ENCODE results near the gene ADGRB3. TPM values are rescaled to one million over a fixed set of nuclear protein-coding genes. Genes with fewer than 3 reads are reported as not detected.
"Not testable (repeated sequence)": the region's sequence is repeated elsewhere in the genome, so short reads cannot be mapped to it uniquely, and the experiment has no call there.

ADGRB3 gene
- total and polyA plus RNA-seq, 2 donors (not counting 1 experiment from before 2014, with no cell fraction given), result not detected

DNA sequence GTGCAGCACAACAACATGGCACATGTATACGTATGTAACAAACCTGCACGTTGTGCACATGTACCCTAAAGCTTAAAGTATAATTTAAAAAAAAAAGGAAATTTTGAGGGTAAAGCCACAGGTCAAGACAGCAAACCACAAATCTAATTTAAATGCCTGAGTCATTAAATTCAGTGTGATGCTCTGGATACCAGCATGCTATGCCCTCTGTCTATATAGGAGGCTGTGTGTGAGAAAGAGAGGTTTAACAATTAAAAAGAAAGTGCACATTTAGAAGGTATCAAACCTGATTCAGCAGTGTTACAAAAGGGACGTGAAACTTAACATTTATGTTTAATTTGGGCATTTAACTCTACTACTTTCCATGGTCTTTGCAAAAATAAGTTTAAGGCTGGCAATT is 276.3 kb downstream of the ADGRB3 start:
- Histone ChIP-seq H3K4me2 (replicated peaks; ENCODE audit: low read depth, low read length, poor library complexity, severe bottlenecking) (no peak overlapping the region), H3K27me3 (replicated peaks in 1 of 4; ENCODE audit: control extremely low read depth in 1 of 4, control insufficient read depth in 3 of 4, insufficient read depth in 4 of 4, low read length in 3 of 4) (no peaks in the 10 kb centered on the region), H3K4me1 (ENCODE audit: control insufficient read depth in 2 of 2, insufficient read depth in 2 of 2, low read length in 2 of 2) (no peaks in the 10 kb centered on the region), H4K20me1 (ENCODE audit: control insufficient read depth, insufficient read depth, low read length, poor library complexity, severe bottlenecking) (no peaks in the 10 kb centered on the region), H3K27ac (ENCODE audit: low read length in 2 of 2) (no peak overlapping the region), H3K9ac (ENCODE audit: low read length) (no peak overlapping the region), H3K79me2 (ENCODE audit: control insufficient read depth, insufficient read depth, low read length) (no peaks in the 10 kb centered on the region), H3K9me3 (ENCODE audit: control extremely low read depth in 1 of 3, control insufficient read depth in 2 of 3, insufficient read depth in 1 of 3, low read length in 2 of 3) (peaks cover 0 to 5% (median 0%) of the 10 kb centered on the region in 3 donors), H2AFZ (ENCODE audit: insufficient read depth, low read depth, low read length, poor library complexity, severe bottlenecking) (no peak overlapping the region), H3K36me3 (replicated peaks in 1 of 2; ENCODE audit: control extremely low read depth in 1 of 2, control insufficient read depth in 1 of 2, extremely low read depth in 1 of 2, insufficient read depth in 2 of 2, low read length in 1 of 2) (no peaks in the 10 kb centered on the region), H3K4me3 (ENCODE audit: control extremely low read depth in 1 of 5, extremely low read depth in 1 of 5, insufficient read depth in 1 of 5, low read depth in 2 of 5, low read length in 4 of 5) (no peak overlapping the region)
- no peaks in the 10 kb centered on the region for H3K4me1 Mint-ChIP-seq
- no CpG with 5 or more reads among the region's 3 CpGs for WGBS (ENCODE audit: insufficient coverage)
- intact Hi-C loops (cut with micrococcal nuclease), result no loop called here
- no peak overlapping the region for H3K4me3 Mint-ChIP-seq
- no peaks in the 10 kb centered on the region for H3K9me3 Mint-ChIP-seq (ENCODE audit: insufficient read depth)
- TF ChIP-seq EZH2 (IDR thresholded peaks at IDR 0.05; ENCODE audit: borderline replicate concordance, insufficient read depth, low read depth, low read length, poor library complexity, severe bottlenecking), result no peak
- TF ChIP-seq CTCF (IDR thresholded peaks at IDR 0.05), result no peak
- no peaks in the 10 kb centered on the region for H3K27me3 Mint-ChIP-seq
- CTCF ChIA-PET, result no interaction called here
- no peak overlapping the region for H3K27ac Mint-ChIP-seq
- ATAC-seq (ENCODE audit: low read depth), result no peak
- no peak for DNase-seq
- POLR2A ChIA-PET, result no interaction called here

DNA sequence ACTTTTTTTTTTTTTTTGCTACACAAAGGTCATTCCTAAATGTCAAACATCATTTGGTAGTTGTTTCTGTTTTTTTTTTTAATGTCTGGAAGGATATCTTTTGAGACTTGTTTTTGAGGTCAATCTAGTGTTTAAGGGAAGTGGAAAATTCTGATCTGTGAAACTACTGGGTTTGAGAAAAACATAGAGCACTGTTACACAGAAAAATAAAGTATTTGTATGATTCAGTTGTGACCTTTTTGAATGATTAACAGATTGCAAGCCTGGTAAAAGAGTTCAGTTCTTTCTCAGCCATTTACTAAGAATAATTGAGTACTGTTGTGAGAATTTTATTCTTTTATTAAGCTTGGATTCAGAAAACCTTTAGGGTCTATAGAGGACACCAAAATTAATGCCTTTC is 276.7 kb downstream of the ADGRB3 start:
- TF ChIP-seq EZH2 (IDR thresholded peaks at IDR 0.05; ENCODE audit: borderline replicate concordance, insufficient read depth, low read depth, low read length, poor library complexity, severe bottlenecking), result no peak
- TF ChIP-seq CTCF (IDR thresholded peaks at IDR 0.05), result no peak
- POLR2A ChIA-PET, result no interaction called here
- H3K9me3 Mint-ChIP-seq (ENCODE audit: insufficient read depth), result no peaks in the 10 kb centered on the region
- H3K27ac Mint-ChIP-seq, result no peak overlapping the region
- no peaks in the 10 kb centered on the region for H3K79me2 ChIP-seq (ENCODE audit: control insufficient read depth, insufficient read depth, low read length)
- intact Hi-C loops (cut with micrococcal nuclease), result no loop called here
- H3K4me2 ChIP-seq (replicated peaks; ENCODE audit: low read depth, low read length, poor library complexity, severe bottlenecking), result no peak overlapping the region
- no peaks in the 10 kb centered on the region for H3K4me1 ChIP-seq (ENCODE audit: control insufficient read depth in 2 of 2, insufficient read depth in 2 of 2, low read length in 2 of 2)
- H3K36me3 ChIP-seq (replicated peaks in 1 of 2; ENCODE audit: control extremely low read depth in 1 of 2, control insufficient read depth in 1 of 2, extremely low read depth in 1 of 2, insufficient read depth in 2 of 2, low read length in 1 of 2), result no peaks in the 10 kb centered on the region
- H3K27me3 Mint-ChIP-seq, result no peaks in the 10 kb centered on the region
- H3K27ac ChIP-seq (ENCODE audit: low read length in 2 of 2), result no peak overlapping the region
- no peaks in the 10 kb centered on the region for H4K20me1 ChIP-seq (ENCODE audit: control insufficient read depth, insufficient read depth, low read length, poor library complexity, severe bottlenecking)
- H3K4me3 Mint-ChIP-seq, result no peak overlapping the region
- CTCF ChIA-PET, result no interaction called here
- no peak overlapping the region for H3K9ac ChIP-seq (ENCODE audit: low read length)
- H3K27me3 ChIP-seq (replicated peaks in 1 of 4; ENCODE audit: control extremely low read depth in 1 of 4, control insufficient read depth in 3 of 4, insufficient read depth in 4 of 4, low read length in 3 of 4), result no peaks in the 10 kb centered on the region
- H3K4me3 ChIP-seq (ENCODE audit: control extremely low read depth in 1 of 5, extremely low read depth in 1 of 5, insufficient read depth in 1 of 5, low read depth in 2 of 5, low read length in 4 of 5), result no peak overlapping the region
- DNase-seq (no peak), ATAC-seq (ENCODE audit: low read depth) (no peak)
- H3K9me3 ChIP-seq (ENCODE audit: control extremely low read depth in 1 of 3, control insufficient read depth in 2 of 3, insufficient read depth in 1 of 3, low read length in 2 of 3), result peaks cover 0 to 5% (median 0%) of the 10 kb centered on the region in 3 donors
- no peaks in the 10 kb centered on the region for H3K4me1 Mint-ChIP-seq
- H2AFZ ChIP-seq (ENCODE audit: insufficient read depth, low read depth, low read length, poor library complexity, severe bottlenecking), result no peak overlapping the region

DNA sequence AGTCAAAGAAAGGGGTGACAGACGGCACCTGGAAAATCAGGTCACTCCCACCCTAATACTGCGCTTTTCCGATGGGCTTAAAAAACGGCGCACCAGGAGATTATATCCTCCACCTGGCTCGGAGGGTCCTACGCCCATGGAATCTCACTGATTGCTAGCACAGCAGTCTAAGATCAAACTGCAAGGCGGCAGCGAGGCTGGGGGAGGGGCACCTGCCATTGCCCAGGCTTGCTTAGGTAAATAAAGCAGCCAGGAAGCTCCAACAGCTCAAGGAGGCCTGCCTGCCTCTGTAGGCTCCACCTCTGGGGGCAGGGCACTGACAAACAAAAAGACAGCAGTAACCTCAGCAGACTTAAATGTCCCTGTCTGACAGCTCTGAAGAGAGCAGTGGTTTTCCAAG is 277.7 kb downstream of the ADGRB3 start:
- H3K9ac ChIP-seq (ENCODE audit: low read length); DNase-seq; POLR2A ChIA-PET; H3K27ac ChIP-seq (ENCODE audit: low read length in 2 of 2); H4K20me1 ChIP-seq (ENCODE audit: control insufficient read depth, insufficient read depth, low read length, poor library complexity, severe bottlenecking); intact Hi-C loops (cut with micrococcal nuclease); H3K4me3 ChIP-seq (ENCODE audit: control extremely low read depth in 1 of 5, extremely low read depth in 1 of 5, insufficient read depth in 1 of 5, low read depth in 2 of 5, low read length in 4 of 5); H3K79me2 ChIP-seq (ENCODE audit: control insufficient read depth, insufficient read depth, low read length); H3K4me2 ChIP-seq (replicated peaks; ENCODE audit: low read depth, low read length, poor library complexity, severe bottlenecking); ATAC-seq (ENCODE audit: low read depth); H3K9me3 Mint-ChIP-seq (ENCODE audit: insufficient read depth); H3K9me3 ChIP-seq (ENCODE audit: control extremely low read depth in 1 of 3, control insufficient read depth in 2 of 3, insufficient read depth in 1 of 3, low read length in 2 of 3); H3K27ac Mint-ChIP-seq; H3K4me1 Mint-ChIP-seq; H3K27me3 ChIP-seq (replicated peaks in 1 of 4; ENCODE audit: control extremely low read depth in 1 of 4, control insufficient read depth in 3 of 4, insufficient read depth in 4 of 4, low read length in 3 of 4); CTCF ChIA-PET; H2AFZ ChIP-seq (ENCODE audit: insufficient read depth, low read depth, low read length, poor library complexity, severe bottlenecking); H3K4me3 Mint-ChIP-seq; H3K27me3 Mint-ChIP-seq; H3K36me3 ChIP-seq (replicated peaks in 1 of 2; ENCODE audit: control extremely low read depth in 1 of 2, control insufficient read depth in 1 of 2, extremely low read depth in 1 of 2, insufficient read depth in 2 of 2, low read length in 1 of 2); H3K4me1 ChIP-seq (ENCODE audit: control insufficient read depth in 2 of 2, insufficient read depth in 2 of 2, low read length in 2 of 2): not testable (repeated sequence)
- 91% methylated on average over 5 of the region's 9 CpGs for WGBS (ENCODE audit: insufficient coverage)
